WTC11 (cell line): ENCODE measurements around the gene PRR23E. TPM values are rescaled to one million over a fixed set of nuclear protein-coding genes. Genes with fewer than 3 reads are reported as not detected.

Experiments
- ATAC-seq: fragments of 200-7000 bp; cut with Tn5 transposase; 2 replicates; pipeline ENCODE4 v1.10.0; 2021; ENCODE audit warnings: mild to moderate bottlenecking, moderate library complexity
- CTCF ChIA-PET: fragments of 300-600 bp; sonication (Branson Sonifier 250); formaldehyde crosslinking; loops from one replicate; lab custom pipeline; 2021; ENCODE audit warnings: antibody characterized with exemption; lab: Charles Lee
- POLR2A ChIA-PET: fragments of 350-600 bp; sonication (Branson Sonifier 250); formaldehyde crosslinking; loops from one replicate; lab custom pipeline; 2021; ENCODE audit warnings: antibody characterized with exemption; lab: Charles Lee
- DNase-seq: peaks from one replicate; pipeline ENCODE4 v3.0.0; 2021; ENCODE audit warnings: low spot score
- H3K27ac Mint-ChIP-seq: 2 replicates; pipeline ENCODE4 v1.8.0; 2021; ENCODE audit warnings: mixed read lengths
- H3K27me3 Mint-ChIP-seq: 2 replicates; pipeline ENCODE4 v1.8.0; 2021; ENCODE audit warnings: low read depth, mild to moderate bottlenecking, moderate library complexity, mixed read lengths
- H3K36me3 Mint-ChIP-seq: 2 replicates; pipeline ENCODE4 v1.8.0; 2021; ENCODE audit warnings: mixed read lengths
- H3K4me1 Mint-ChIP-seq: 2 replicates; pipeline ENCODE4 v1.8.0; 2022; ENCODE audit warnings: mixed read lengths
- H3K4me3 Mint-ChIP-seq: 2 replicates; pipeline ENCODE4 v1.8.0; 2021; ENCODE audit warnings: mild to moderate bottlenecking, moderate library complexity, mixed read lengths
- H3K9me3 Mint-ChIP-seq: 2 replicates; pipeline ENCODE4 v1.8.0; 2021; ENCODE audit warnings: mixed read lengths
- ATF1 ChIP-seq: sonication (generic); formaldehyde crosslinking; IDR thresholded peaks from 2 replicates; pipeline ENCODE4 v1.8.1; 2023; ENCODE audit warnings: mild to moderate bottlenecking, moderate library complexity, missing genetic modification reagents
- EMX1 ChIP-seq: fragments of 250-450 bp; sonication (Bioruptor Pico); IDR thresholded peaks from 2 replicates; pipeline ENCODE4 v1.8.0; 2021; ENCODE audit warnings: mild to moderate bottlenecking
- FOXK1 ChIP-seq: sonication (generic); formaldehyde crosslinking; IDR thresholded peaks from 2 replicates; pipeline ENCODE4 v1.8.0; 2022; ENCODE audit warnings: mild to moderate bottlenecking, moderate library complexity, missing genetic modification reagents
- FOXP1 ChIP-seq: sonication (generic); formaldehyde crosslinking; IDR thresholded peaks from 2 replicates; pipeline ENCODE4 v1.8.0; 2022; ENCODE audit warnings: missing genetic modification reagents, mild to moderate bottlenecking, moderate library complexity, borderline replicate concordance
- GABPB1 ChIP-seq: sonication (generic); formaldehyde crosslinking; IDR thresholded peaks from 2 replicates; pipeline ENCODE4 v1.8.1; 2023; ENCODE audit warnings: mild to moderate bottlenecking, missing genetic modification reagents
- IRF2 ChIP-seq: sonication (generic); formaldehyde crosslinking; IDR thresholded peaks from 2 replicates; pipeline ENCODE4 v1.8.0; 2022; ENCODE audit warnings: low read depth, missing genetic modification reagents, borderline replicate concordance
- MXD4 ChIP-seq: fragments of 250-450 bp; sonication (Bioruptor Pico); IDR thresholded peaks from 2 replicates; pipeline ENCODE4 v1.8.0; 2021; ENCODE audit warnings: mild to moderate bottlenecking, moderate library complexity, borderline replicate concordance
- NFYB ChIP-seq: sonication (generic); formaldehyde crosslinking; conservative IDR thresholded peaks from 2 replicates; pipeline ENCODE4 v1.8.0; 2022; ENCODE audit warnings: low read depth, missing genetic modification reagents
- PRRX2 ChIP-seq: fragments of 250-450 bp; sonication (Bioruptor Pico); IDR thresholded peaks from 2 replicates; pipeline ENCODE4 v1.8.0; 2021; ENCODE audit warnings: mild to moderate bottlenecking
- SMAD3 ChIP-seq: sonication (generic); formaldehyde crosslinking; IDR thresholded peaks from 2 replicates; pipeline ENCODE4 v1.8.0; 2022; ENCODE audit warnings: missing genetic modification reagents, mild to moderate bottlenecking, borderline replicate concordance
- SOX15 ChIP-seq: fragments of 250-450 bp; sonication (Bioruptor Pico); IDR thresholded peaks from 2 replicates; pipeline ENCODE4 v1.9.0; 2021; ENCODE audit warnings: mild to moderate bottlenecking
- TEAD4 ChIP-seq: sonication (generic); formaldehyde crosslinking; IDR thresholded peaks from 2 replicates; pipeline ENCODE4 v1.8.0; 2022; ENCODE audit warnings: mild to moderate bottlenecking, missing genetic modification reagents
- ZNF138 ChIP-seq: sonication (generic); formaldehyde crosslinking; conservative IDR thresholded peaks from 2 replicates; pipeline ENCODE4 v1.8.1; 2022; ENCODE audit warnings: mild to moderate bottlenecking, moderate library complexity, missing genetic modification reagents
- total RNA-seq: library from RNA; stranded (reverse); gene quantifications from 3 replicates; pipeline ENCODE4 v1.2.3, GENCODE V29; 2021
- TF ChIP-seq, protein P1 (sequence below): sonication (generic); formaldehyde crosslinking; conservative IDR thresholded peaks from 2 replicates; pipeline ENCODE4 v1.8.1; 2022; ENCODE audit warnings: mild to moderate bottlenecking, missing genetic modification reagents
- TF ChIP-seq, protein P2 (sequence below): sonication (generic); formaldehyde crosslinking; IDR thresholded peaks from 2 replicates; pipeline ENCODE4 v1.8.1; 2022; ENCODE audit warnings: mild to moderate bottlenecking, missing genetic modification reagents, moderate library complexity, borderline replicate concordance
- TF ChIP-seq, protein P3 (sequence below): sonication (generic); formaldehyde crosslinking; IDR thresholded peaks from 2 replicates; pipeline ENCODE4 v1.8.1; 2023; ENCODE audit warnings: mild to moderate bottlenecking, missing genetic modification reagents, moderate library complexity
- TF ChIP-seq, protein P4 (sequence below): sonication (generic); formaldehyde crosslinking; IDR thresholded peaks from 2 replicates; pipeline ENCODE4 v1.8.0; 2022; ENCODE audit warnings: mild to moderate bottlenecking, missing genetic modification reagents
- TF ChIP-seq, protein P5 (sequence below): fragments of 250-450 bp; sonication (Bioruptor Pico); IDR thresholded peaks from 2 replicates; pipeline ENCODE4 v1.9.0; 2021; ENCODE audit warnings: mild to moderate bottlenecking
- TF ChIP-seq, protein P6 (sequence below): fragments of 250-450 bp; sonication (Bioruptor Pico); IDR thresholded peaks from 2 replicates; pipeline ENCODE4 v2.1.2; 2022; ENCODE audit warnings: mild to moderate bottlenecking, moderate library complexity
- TF ChIP-seq, protein P7 (sequence below): sonication (generic); formaldehyde crosslinking; IDR thresholded peaks from 2 replicates; pipeline ENCODE4 v1.8.1; 2023; ENCODE audit warnings: mild to moderate bottlenecking, missing genetic modification reagents
- TF ChIP-seq, protein P8 (sequence below): sonication (generic); formaldehyde crosslinking; IDR thresholded peaks from 2 replicates; pipeline ENCODE4 v1.8.0; 2022; ENCODE audit warnings: mild to moderate bottlenecking, missing genetic modification reagents

The PRR23E gene
- total RNA-seq, 1 experiment from 2014 or later: not detected

DNA sequence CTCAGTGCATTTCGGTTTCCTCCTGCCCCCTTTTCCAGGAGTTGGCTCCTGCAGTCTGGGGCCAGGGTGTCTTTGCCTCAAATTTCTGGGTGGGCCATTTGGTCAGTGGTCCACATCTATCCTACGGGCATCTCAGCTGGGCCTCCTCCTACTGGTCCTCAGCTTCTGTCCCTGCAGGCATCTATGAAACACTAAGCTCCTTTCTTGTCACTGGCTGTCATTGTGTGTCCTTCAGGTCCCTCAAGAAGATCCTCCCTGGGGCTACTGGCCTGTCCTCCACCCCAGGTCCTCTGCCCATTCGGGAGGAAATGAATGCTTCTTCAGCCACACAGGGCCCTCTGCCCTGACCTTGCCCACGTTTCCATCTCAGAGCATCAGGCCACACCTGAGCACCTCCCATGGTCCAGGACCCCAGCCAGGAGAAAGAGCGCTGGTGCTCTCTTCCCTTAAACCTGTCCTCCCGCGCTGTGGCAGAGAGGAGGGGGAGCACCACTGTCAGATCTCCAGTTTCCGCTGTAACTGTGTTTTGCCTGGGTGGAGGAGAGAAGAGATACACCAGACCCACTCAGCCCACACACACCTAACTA lies 1.8 kb downstream of the PRR23E start (continued):
- TF ChIP-seq, protein P1, sequence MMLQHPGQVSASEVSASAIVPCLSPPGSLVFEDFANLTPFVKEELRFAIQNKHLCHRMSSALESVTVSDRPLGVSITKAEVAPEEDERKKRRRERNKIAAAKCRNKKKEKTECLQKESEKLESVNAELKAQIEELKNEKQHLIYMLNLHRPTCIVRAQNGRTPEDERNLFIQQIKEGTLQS (CRISPR knock-in tag): no peak
- TF ChIP-seq, protein P2, sequence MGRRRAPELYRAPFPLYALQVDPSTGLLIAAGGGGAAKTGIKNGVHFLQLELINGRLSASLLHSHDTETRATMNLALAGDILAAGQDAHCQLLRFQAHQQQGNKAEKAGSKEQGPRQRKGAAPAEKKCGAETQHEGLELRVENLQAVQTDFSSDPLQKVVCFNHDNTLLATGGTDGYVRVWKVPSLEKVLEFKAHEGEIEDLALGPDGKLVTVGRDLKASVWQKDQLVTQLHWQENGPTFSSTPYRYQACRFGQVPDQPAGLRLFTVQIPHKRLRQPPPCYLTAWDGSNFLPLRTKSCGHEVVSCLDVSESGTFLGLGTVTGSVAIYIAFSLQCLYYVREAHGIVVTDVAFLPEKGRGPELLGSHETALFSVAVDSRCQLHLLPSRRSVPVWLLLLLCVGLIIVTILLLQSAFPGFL: no peak
- no peak for TF ChIP-seq GABPB1
- TF ChIP-seq PRRX2 (CRISPR knock-in tag): no peak
- TF ChIP-seq, protein P3, sequence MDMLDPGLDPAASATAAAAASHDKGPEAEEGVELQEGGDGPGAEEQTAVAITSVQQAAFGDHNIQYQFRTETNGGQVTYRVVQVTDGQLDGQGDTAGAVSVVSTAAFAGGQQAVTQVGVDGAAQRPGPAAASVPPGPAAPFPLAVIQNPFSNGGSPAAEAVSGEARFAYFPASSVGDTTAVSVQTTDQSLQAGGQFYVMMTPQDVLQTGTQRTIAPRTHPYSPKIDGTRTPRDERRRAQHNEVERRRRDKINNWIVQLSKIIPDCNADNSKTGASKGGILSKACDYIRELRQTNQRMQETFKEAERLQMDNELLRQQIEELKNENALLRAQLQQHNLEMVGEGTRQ (CRISPR knock-in tag): no peak
- no peak for TF ChIP-seq TEAD4 (CRISPR knock-in tag)
- TF ChIP-seq, protein P4, sequence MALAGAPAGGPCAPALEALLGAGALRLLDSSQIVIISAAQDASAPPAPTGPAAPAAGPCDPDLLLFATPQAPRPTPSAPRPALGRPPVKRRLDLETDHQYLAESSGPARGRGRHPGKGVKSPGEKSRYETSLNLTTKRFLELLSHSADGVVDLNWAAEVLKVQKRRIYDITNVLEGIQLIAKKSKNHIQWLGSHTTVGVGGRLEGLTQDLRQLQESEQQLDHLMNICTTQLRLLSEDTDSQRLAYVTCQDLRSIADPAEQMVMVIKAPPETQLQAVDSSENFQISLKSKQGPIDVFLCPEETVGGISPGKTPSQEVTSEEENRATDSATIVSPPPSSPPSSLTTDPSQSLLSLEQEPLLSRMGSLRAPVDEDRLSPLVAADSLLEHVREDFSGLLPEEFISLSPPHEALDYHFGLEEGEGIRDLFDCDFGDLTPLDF (CRISPR knock-in tag): no peak
- TF ChIP-seq, protein P5, sequence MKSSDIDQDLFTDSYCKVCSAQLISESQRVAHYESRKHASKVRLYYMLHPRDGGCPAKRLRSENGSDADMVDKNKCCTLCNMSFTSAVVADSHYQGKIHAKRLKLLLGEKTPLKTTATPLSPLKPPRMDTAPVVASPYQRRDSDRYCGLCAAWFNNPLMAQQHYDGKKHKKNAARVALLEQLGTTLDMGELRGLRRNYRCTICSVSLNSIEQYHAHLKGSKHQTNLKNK (CRISPR knock-in tag): no peak
- TF ChIP-seq, protein P6, sequence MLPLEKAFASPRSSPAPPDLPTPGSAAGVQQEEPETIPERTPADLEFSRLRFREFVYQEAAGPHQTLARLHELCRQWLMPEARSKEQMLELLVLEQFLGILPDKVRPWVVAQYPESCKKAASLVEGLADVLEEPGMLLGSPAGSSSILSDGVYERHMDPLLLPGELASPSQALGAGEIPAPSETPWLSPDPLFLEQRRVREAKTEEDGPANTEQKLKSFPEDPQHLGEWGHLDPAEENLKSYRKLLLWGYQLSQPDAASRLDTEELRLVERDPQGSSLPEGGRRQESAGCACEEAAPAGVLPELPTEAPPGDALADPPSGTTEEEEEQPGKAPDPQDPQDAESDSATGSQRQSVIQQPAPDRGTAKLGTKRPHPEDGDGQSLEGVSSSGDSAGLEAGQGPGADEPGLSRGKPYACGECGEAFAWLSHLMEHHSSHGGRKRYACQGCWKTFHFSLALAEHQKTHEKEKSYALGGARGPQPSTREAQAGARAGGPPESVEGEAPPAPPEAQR (CRISPR knock-in tag): no peak

DNA sequence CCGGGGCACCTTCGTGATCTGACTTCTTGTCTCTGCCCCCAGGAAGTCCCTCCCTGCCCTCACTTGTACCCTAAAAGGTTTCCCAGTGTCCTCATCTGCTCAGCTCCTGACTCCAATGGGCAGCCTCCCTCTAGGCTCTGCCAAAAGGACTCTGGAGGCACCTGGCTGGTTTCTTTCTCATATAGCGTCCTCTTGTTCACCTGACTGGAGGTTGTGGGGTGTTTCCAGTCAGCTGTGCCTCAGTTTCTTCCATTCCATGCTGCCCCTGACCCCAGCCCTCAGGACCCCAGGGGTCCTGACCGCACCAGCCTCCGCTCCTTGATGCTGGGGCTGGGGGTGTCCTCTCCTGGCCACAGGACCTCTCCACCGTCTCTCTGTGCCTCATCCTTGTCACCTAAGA lies 2.5 kb downstream of the PRR23E start:
- TF ChIP-seq, protein P7, sequence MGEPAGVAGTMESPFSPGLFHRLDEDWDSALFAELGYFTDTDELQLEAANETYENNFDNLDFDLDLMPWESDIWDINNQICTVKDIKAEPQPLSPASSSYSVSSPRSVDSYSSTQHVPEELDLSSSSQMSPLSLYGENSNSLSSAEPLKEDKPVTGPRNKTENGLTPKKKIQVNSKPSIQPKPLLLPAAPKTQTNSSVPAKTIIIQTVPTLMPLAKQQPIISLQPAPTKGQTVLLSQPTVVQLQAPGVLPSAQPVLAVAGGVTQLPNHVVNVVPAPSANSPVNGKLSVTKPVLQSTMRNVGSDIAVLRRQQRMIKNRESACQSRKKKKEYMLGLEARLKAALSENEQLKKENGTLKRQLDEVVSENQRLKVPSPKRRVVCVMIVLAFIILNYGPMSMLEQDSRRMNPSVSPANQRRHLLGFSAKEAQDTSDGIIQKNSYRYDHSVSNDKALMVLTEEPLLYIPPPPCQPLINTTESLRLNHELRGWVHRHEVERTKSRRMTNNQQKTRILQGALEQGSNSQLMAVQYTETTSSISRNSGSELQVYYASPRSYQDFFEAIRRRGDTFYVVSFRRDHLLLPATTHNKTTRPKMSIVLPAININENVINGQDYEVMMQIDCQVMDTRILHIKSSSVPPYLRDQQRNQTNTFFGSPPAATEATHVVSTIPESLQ: no peak
- no peak for TF ChIP-seq SOX15
- TF ChIP-seq ATF1: no peak
- TF ChIP-seq NFYB (CRISPR knock-in tag): no peak
- TF ChIP-seq, protein P5 (CRISPR knock-in tag): no peak
- no peak for TF ChIP-seq FOXK1 (CRISPR knock-in tag)
- no peak for TF ChIP-seq SMAD3 (CRISPR knock-in tag)
- TF ChIP-seq EMX1 (CRISPR knock-in tag): no peak
- TF ChIP-seq FOXP1 (CRISPR knock-in tag): no peak
- TF ChIP-seq TEAD4 (CRISPR knock-in tag): no peak
- TF ChIP-seq, protein P2: no peak
- TF ChIP-seq, protein P3 (CRISPR knock-in tag): no peak
- no peak for TF ChIP-seq MXD4 (CRISPR knock-in tag)
- no peak for TF ChIP-seq ZNF138
- no peak for TF ChIP-seq IRF2 (CRISPR knock-in tag)
- TF ChIP-seq, protein P8, sequence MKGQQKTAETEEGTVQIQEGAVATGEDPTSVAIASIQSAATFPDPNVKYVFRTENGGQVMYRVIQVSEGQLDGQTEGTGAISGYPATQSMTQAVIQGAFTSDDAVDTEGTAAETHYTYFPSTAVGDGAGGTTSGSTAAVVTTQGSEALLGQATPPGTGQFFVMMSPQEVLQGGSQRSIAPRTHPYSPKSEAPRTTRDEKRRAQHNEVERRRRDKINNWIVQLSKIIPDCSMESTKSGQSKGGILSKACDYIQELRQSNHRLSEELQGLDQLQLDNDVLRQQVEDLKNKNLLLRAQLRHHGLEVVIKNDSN: no peak
- TF ChIP-seq, all 79 proteins: peak for 0
- peaks cover 6% of the 10 kb centered on the region for H3K4me1 Mint-ChIP-seq
- DNase-seq: no peak
- no peaks in the 10 kb centered on the region for H3K36me3 Mint-ChIP-seq
- no peak overlapping the region for H3K4me3 Mint-ChIP-seq
- no peak for ATAC-seq
- CTCF ChIA-PET: no interaction called here
- peaks cover 13% of the 10 kb centered on the region for H3K9me3 Mint-ChIP-seq
- H3K27me3 Mint-ChIP-seq: peaks cover 3% of the 10 kb centered on the region; the same call in 1 of the 2 replicates
- POLR2A ChIA-PET: no interaction called here
- H3K27ac Mint-ChIP-seq: no peak overlapping the region
